Esophagus squamous epithelium (tissue), 5 donors: ENCODE results near the gene HOXC5. TPM values are rescaled to one million over a fixed set of nuclear protein-coding genes. Genes with fewer than 3 reads are reported as not detected.

Source experiments
- DNase-seq: peaks from one replicate; lab custom pipeline; 2025; lab: John Stamatoyannopoulos, UW
- H3K27ac ChIP-seq, 4 donors: fragments of 200-600 bp; sonication (generic); one replicate each; pipeline ENCODE4 v1.5.1; 2016 to 2019; ENCODE audit warnings: mild to moderate bottlenecking in 1 of 4
- H3K27me3 ChIP-seq, 4 donors: fragments of 200-600 bp; sonication (generic); 1 replicate in 3 of 4; 2 replicates in 1 of 4; pipeline versions ENCODE4 v1.5.1 to v1.6.0; 2017 to 2021; ENCODE audit warnings: antibody characterized with exemption in 1 of 4
- H3K36me3 ChIP-seq, 3 donors: fragments of 200-600 bp; sonication (generic); one replicate each; pipeline ENCODE4 v1.5.1; 2016 to 2019
- H3K4me1 ChIP-seq, 3 donors: fragments of 200-600 bp; sonication (generic); one replicate each; pipeline ENCODE4 v1.5.1; 2017 to 2019
- H3K4me3 ChIP-seq, 4 donors: fragments of 200-600 bp; sonication (generic); 1 replicate in 3 of 4; 2 replicates in 1 of 4; pipeline ENCODE4 v1.5.1; 2016 to 2019; ENCODE audit warnings: mild to moderate bottlenecking in 2 of 4, moderate library complexity in 1 of 4
- H3K9me3 ChIP-seq, 3 donors: fragments of 200-600 bp; sonication (generic); one replicate each; pipeline ENCODE4 v1.5.1; 2016 to 2019
- CTCF ChIP-seq, 6 experiments: fragments of 450-650 bp in 4 of 6; fragments of 200-600 bp in 2 of 6; sonication (generic) in 2 of 6; IDR thresholded peaks; one replicate each; pipeline ENCODE4 v1.5.1; 2016 to 2019; ENCODE audit warnings: antibody characterized with exemption in 6 of 6, mild to moderate bottlenecking in 4 of 6, moderate library complexity in 4 of 6
- POLR2A ChIP-seq, 4 donors: fragments of 450-650 bp; IDR thresholded peaks; one replicate each; pipeline ENCODE4 v1.6.1; 2017; ENCODE audit warnings: antibody characterized with exemption in 4 of 4, mild to moderate bottlenecking in 4 of 4, moderate library complexity in 3 of 4
- WGBS, 2 donors: methylation state at CpG; one replicate each; pipeline ENCODE4 v1.1.5; 2018; 5-methylcytosine and 5-hydroxymethylcytosine counted together
- intact Hi-C: fragments of 100-400 bp; cut with DNase I; formaldehyde crosslinking; loops from one replicate; pipeline ENCODE4 v1.15.0; 2022
- total RNA-seq, 4 donors: library from RNA; depleted of rRNA; stranded (reverse); fragments of >200 nt; gene quantifications; one replicate each; pipeline ENCODE4 v1.1.0, GENCODE V29; 2016
- donor health status: DM: yes; HTN: yes; CAD: no.

The HOXC5 gene
- total RNA-seq, 4 donors from 2014 or later: 0.31 to 1.1 TPM; not detected in 2

- no peaks in the 10 kb centered on the region for H3K36me3 ChIP-seq
- peaks cover 0 to 97% (median 6%) of the 10 kb centered on the region in 4 donors for H3K27me3 ChIP-seq
- no peak for DNase-seq
- peak overlapping the region; percentile 25 to 77 (median 49) for H3K27ac ChIP-seq
- WGBS, 2 donors: 28 to 56% methylated on average over 8 to 18 of the region's 22 CpGs
- H3K4me1 ChIP-seq: peaks cover 16 to 90% (median 27%) of the 10 kb centered on the region in 3 donors
- peak overlapping the region; percentile 33 to 71 (median 53) for H3K4me3 ChIP-seq
- no peaks in the 10 kb centered on the region for H3K9me3 ChIP-seq
- no peak for TF ChIP-seq POLR2A (IDR thresholded peaks at IDR 0.05)
- TF ChIP-seq CTCF (IDR thresholded peaks at IDR 0.05): no peak
- intact Hi-C loops: loop anchor here (5.0 kb wide), 1 partner anchor 157 kb away; no protein-coding TSS in a partner anchor
Observed at GRCh38 chr12:54034785-54035310, 2.0 kb downstream of the HOXC5 start.

- H3K4me3 ChIP-seq: no peak overlapping the region
- TF ChIP-seq POLR2A (IDR thresholded peaks at IDR 0.05): no peak
- no peak for TF ChIP-seq CTCF (IDR thresholded peaks at IDR 0.05)
- H3K27ac ChIP-seq: peak overlapping the region in 1 of 4 donors; percentile 85
- intact Hi-C loops: no loop called here
- no peaks in the 10 kb centered on the region for H3K9me3 ChIP-seq
- WGBS, 2 donors: 48 to 52% methylated on average over 4 of the region's 6 CpGs
- H3K36me3 ChIP-seq: no peaks in the 10 kb centered on the region
- H3K4me1 ChIP-seq: peaks cover 16 to 91% (median 27%) of the 10 kb centered on the region in 3 donors
- H3K27me3 ChIP-seq: peaks cover 0 to 94% (median 5%) of the 10 kb centered on the region in 4 donors
- DNase-seq: no peak
Observed at GRCh38 chr12:54035568-54036264, 2.9 kb downstream of the HOXC5 start.

- Histone ChIP-seq H3K27me3 (peaks cover 0 to 90% (median 5%) of the 10 kb centered on the region in 4 donors), H3K4me1 (peaks cover 16 to 94% (median 27%) of the 10 kb centered on the region in 3 donors), H3K36me3 (no peaks in the 10 kb centered on the region), H3K4me3 (peak overlapping the region in 3 of 4 donors; percentile 5 to 30 (median 29)), H3K27ac (peak overlapping the region in 3 of 4 donors; percentile 37 to 85 (median 49)), H3K9me3 (no peaks in the 10 kb centered on the region)
- no peak for DNase-seq
- 33% methylated on average over 10 to 11 of the region's 14 CpGs for WGBS, 2 donors
- intact Hi-C loops: no loop called here
- TF ChIP-seq POLR2A (IDR thresholded peaks at IDR 0.05): peak in 1 of 4 donors; percentile 28
- TF ChIP-seq CTCF (IDR thresholded peaks at IDR 0.05): peak in 4 of 6 experiments; percentile 7 to 66 (median 54)
Observed at GRCh38 chr12:54036620-54037359, 3.9 kb downstream of the HOXC5 start.

- WGBS, 2 donors: 37 to 53% methylated on average over 14 of the region's 14 CpGs
- Histone ChIP-seq H3K27me3 (peaks cover 0 to 89% (median 3%) of the 10 kb centered on the region in 4 donors), H3K4me1 (peaks cover 16 to 90% (median 27%) of the 10 kb centered on the region in 3 donors), H3K4me3 (peak overlapping the region in 3 of 4 donors; percentile 5 to 30 (median 29)), H3K9me3 (no peaks in the 10 kb centered on the region), H3K27ac (peak overlapping the region; percentile 37 to 85 (median 57)), H3K36me3 (no peaks in the 10 kb centered on the region)
- intact Hi-C loops: no loop called here
- TF ChIP-seq POLR2A (IDR thresholded peaks at IDR 0.05) (no peak), CTCF (IDR thresholded peaks at IDR 0.05) (no peak)
- DNase-seq: no peak
Observed at GRCh38 chr12:54037360-54038283, 4.8 kb downstream of the HOXC5 start.
